IMR-90 (cell line): Measurements from ENCODE around the gene PPP1R14B. TPM values are rescaled to one million over a fixed set of nuclear protein-coding genes. Genes with fewer than 3 reads are reported as not detected.

ENCODE experiments used
- ATAC-seq: fragments of 200-7000 bp; cut with Tn5 transposase; 2 replicates; pipeline ENCODE4 v1.9.1; 2020; ENCODE audit warnings: low read depth, mild to moderate bottlenecking, moderate library complexity
- BruUV-seq: library from RNA; stranded (reverse); fragments of 400-500 nt; replicated peaks from 2 replicates; lab custom pipeline; 2021; lab: Mats Ljungman, UMichigan
- CTCF ChIA-PET: fragments of 300-600 bp; formaldehyde crosslinking; extraction: SDS; loops from one replicate; lab custom pipeline; 2021; ENCODE audit warnings: antibody characterized with exemption; lab: Yijun Ruan, JAX
- POLR2A ChIA-PET: fragments of 300-600 bp; sonication (Branson Sonifier 250); formaldehyde crosslinking; loops from one replicate; lab custom pipeline; 2022; ENCODE audit warnings: antibody characterized with exemption; ENCODE audit not compliant: unreplicated experiment; lab: Charles Lee
- DNase-seq: peaks from one replicate; pipeline ENCODE4 v3.0.0; 2013
- H2AFZ ChIP-seq: replicated peaks from 2 replicates; pipeline ENCODE3; 2013; ENCODE audit warnings: low read length, mild to moderate bottlenecking; ENCODE audit not compliant: poor library complexity
- H2AK5ac ChIP-seq: 2 replicates; pipeline ENCODE4 v1.6.1; 2013; ENCODE audit warnings: low read depth, low read length, inconsistent platforms
- H2AK9ac ChIP-seq: replicated peaks from 2 replicates; pipeline ENCODE3; 2013; ENCODE audit warnings: mild to moderate bottlenecking, low read depth, low read length, moderate library complexity; ENCODE audit not compliant: poor library complexity
- H2BK120ac ChIP-seq: 2 replicates; pipeline ENCODE4 v1.6.1; 2013; ENCODE audit warnings: low read depth, low read length, inconsistent platforms
- H2BK15ac ChIP-seq: 3 replicates; pipeline ENCODE4 v1.6.1; 2013; ENCODE audit warnings: low read depth, low read length, inconsistent platforms
- H2BK20ac ChIP-seq: 2 replicates; pipeline ENCODE4 v1.6.1; 2013; ENCODE audit warnings: low read depth, mild to moderate bottlenecking, inconsistent platforms, low read length, moderate library complexity
- H2BK5ac ChIP-seq: 2 replicates; pipeline ENCODE4 v1.6.1; 2013; ENCODE audit warnings: mild to moderate bottlenecking, low read depth, low read length, inconsistent platforms; ENCODE audit not compliant: poor library complexity, severe bottlenecking
- H3K14ac ChIP-seq: replicated peaks from 2 replicates; pipeline ENCODE4 v1.6.1; 2013; ENCODE audit warnings: low read depth, low read length, inconsistent platforms
- H3K18ac ChIP-seq: 2 replicates; pipeline ENCODE4 v1.6.1; 2013; ENCODE audit warnings: low read depth, low read length, control low read depth
- H3K23ac ChIP-seq: 2 replicates; pipeline ENCODE4 v1.6.1; 2013; ENCODE audit warnings: low read depth, low read length, inconsistent platforms
- H3K27ac ChIP-seq: 2 replicates; pipeline ENCODE4 v1.5.1; 2013; ENCODE audit warnings: mild to moderate bottlenecking, control low read depth, low read length; ENCODE audit not compliant: insufficient read depth
- H3K27me3 ChIP-seq: 2 replicates; pipeline ENCODE4 v1.6.1; 2013; ENCODE audit warnings: low read length; ENCODE audit not compliant: control insufficient read depth, insufficient read depth
- H3K36me3 ChIP-seq: 2 replicates; pipeline ENCODE4 v1.6.1; 2013; ENCODE audit warnings: low read length, mixed read lengths; ENCODE audit not compliant: control insufficient read depth, insufficient read depth
- H3K4ac ChIP-seq: 2 replicates; pipeline ENCODE4 v1.6.1; 2013; ENCODE audit warnings: low read depth, low read length, inconsistent platforms
- H3K4me1 ChIP-seq: 2 replicates; pipeline ENCODE4 v1.6.1; 2013; ENCODE audit warnings: low read length, mixed read lengths; ENCODE audit not compliant: control insufficient read depth, insufficient read depth
- H3K4me2 ChIP-seq: 2 replicates; pipeline ENCODE4 v1.6.1; 2013; ENCODE audit warnings: low read depth, mild to moderate bottlenecking, control low read depth, low read length, moderate library complexity
- H3K4me3 ChIP-seq: 2 replicates; pipeline ENCODE4 v1.5.1; 2013; ENCODE audit warnings: low read depth, mild to moderate bottlenecking, control low read depth, low read length, moderate library complexity; ENCODE audit not compliant: insufficient read depth
- H3K56ac ChIP-seq: 2 replicates; pipeline ENCODE4 v1.6.1; 2013; ENCODE audit warnings: low read length, inconsistent platforms; ENCODE audit not compliant: insufficient read depth; ENCODE audit errors: extremely low read depth
- H3K79me1 ChIP-seq, 2 experiments: 2 replicates each; pipeline ENCODE4 v1.6.1; 2013; ENCODE audit warnings: low read length in 2 of 2, inconsistent platforms in 1 of 2, low read depth in 1 of 2
- H3K9ac ChIP-seq: 2 replicates; pipeline ENCODE4 v1.6.1; 2013; ENCODE audit warnings: low read depth, low read length, control low read depth
- H3K9me1 ChIP-seq: 2 replicates; pipeline ENCODE4 v1.6.1; 2013; ENCODE audit warnings: low read length, inconsistent platforms; ENCODE audit not compliant: insufficient read depth
- H3K9me3 ChIP-seq: 2 replicates; pipeline ENCODE4 v1.6.1; 2013; ENCODE audit warnings: low read length; ENCODE audit not compliant: control insufficient read depth, insufficient read depth
- H4K20me1 ChIP-seq: 2 replicates; pipeline ENCODE4 v1.6.1; 2013; ENCODE audit warnings: low read length, inconsistent platforms; ENCODE audit not compliant: insufficient read depth
- H4K5ac ChIP-seq: 2 replicates; pipeline ENCODE4 v1.6.1; 2013; ENCODE audit warnings: mild to moderate bottlenecking, low read depth, low read length, control low read depth
- H4K8ac ChIP-seq, 2 experiments: 2 replicates each; pipeline ENCODE4 v1.6.1; 2013; ENCODE audit warnings: low read depth in 2 of 2, low read length in 2 of 2, control low read depth in 1 of 2, inconsistent platforms in 1 of 2
- H4K91ac ChIP-seq: 2 replicates; pipeline ENCODE4 v1.6.1; 2013; ENCODE audit warnings: low read depth, low read length, inconsistent platforms; ENCODE audit not compliant: insufficient read depth
- BHLHE40 ChIP-seq: fragments of 150-350 bp; IDR thresholded peaks from 2 replicates; pipeline ENCODE4 v1.6.1; 2016; ENCODE audit warnings: mild to moderate bottlenecking, low read depth, low read length
- CEBPB ChIP-seq: IDR thresholded peaks from 2 replicates; pipeline ENCODE4 v1.6.1; 2012; ENCODE audit warnings: low read depth, low read length, improper control_type of control experiment
- FOS ChIP-seq: fragments of 150-350 bp; IDR thresholded peaks from 2 replicates; pipeline ENCODE4 v1.6.1; 2016; ENCODE audit warnings: low read depth, low read length
- MAFK ChIP-seq: IDR thresholded peaks from 2 replicates; pipeline ENCODE4 v1.6.1; 2012; ENCODE audit warnings: low read depth, low read length, improper control_type of control experiment
- MAZ ChIP-seq: IDR thresholded peaks from 2 replicates; pipeline ENCODE4 v1.6.1; 2012; ENCODE audit warnings: low read depth, mild to moderate bottlenecking, low read length, improper control_type of control experiment, moderate library complexity, borderline replicate concordance
- MXI1 ChIP-seq: IDR thresholded peaks from 2 replicates; pipeline ENCODE4 v1.6.1; 2012; ENCODE audit warnings: low read depth, mild to moderate bottlenecking, low read length, moderate library complexity, borderline replicate concordance
- POLR2A ChIP-seq: IDR thresholded peaks from 2 replicates; pipeline ENCODE4 v1.6.1; 2012; ENCODE audit warnings: mild to moderate bottlenecking, low read depth, low read length
- RAD21 ChIP-seq: IDR thresholded peaks from 2 replicates; pipeline ENCODE4 v1.6.1; 2012; ENCODE audit warnings: low read length, improper control_type of control experiment
- RCOR1 ChIP-seq: IDR thresholded peaks from 2 replicates; pipeline ENCODE4 v1.6.1; 2012; ENCODE audit warnings: mild to moderate bottlenecking, low read length, improper control_type of control experiment; ENCODE audit not compliant: insufficient replicate concordance
- RFX5 ChIP-seq: IDR thresholded peaks from 2 replicates; pipeline ENCODE4 v1.8.0; 2012; ENCODE audit warnings: low read depth, mild to moderate bottlenecking, low read length, moderate library complexity
- WGBS, 2 experiments: methylation state at CpG; one replicate each; pipeline versions ENCODE4 v1.1.5 to v1.1.7; 2013; ENCODE audit warnings: missing lambda C conversion rate in 2 of 2; ENCODE audit not compliant: insufficient read length in 1 of 2; ENCODE audit errors: extremely low coverage in 2 of 2; 5-methylcytosine and 5-hydroxymethylcytosine counted together
- dilution Hi-C: fragments of 300-500 bp; cut with HindIII; formaldehyde crosslinking; loops from one replicate; pipeline ENCODE4 v1.14.3; 2018; ENCODE audit warnings: low sequenced_read_pairs; ENCODE audit not compliant: unreplicated experiment
- in situ Hi-C: fragments of 300-500 bp; cut with MboI; formaldehyde crosslinking; loops from 3 replicates; pipeline ENCODE4 v1.14.3; 2019; ENCODE audit warnings: low sequenced_read_pairs, inconsistent platforms, mixed read lengths
- intact Hi-C: fragments of 100-400 bp; cut with micrococcal nuclease; formaldehyde crosslinking; loops from 2 replicates; pipeline ENCODE4 v1.10.0; 2022
- polyA plus RNA-seq, 3 experiments: library from polyadenylated mRNA; depleted of rRNA; stranded (reverse); fragments of >200 nt; gene quantifications; 2 replicates each; pipeline ENCODE4 v1.2.3, GENCODE V29; 2012; ENCODE audit warnings: low replicate concordance in 1 of 3
- total RNA-seq: library from RNA; depleted of rRNA; stranded (reverse); fragments of >200 nt; gene quantifications from 2 replicates; pipeline ENCODE4 v1.2.3, GENCODE V29; 2012
- TF ChIP-seq, protein P1 (sequence below): conservative IDR thresholded peaks from 2 replicates; pipeline ENCODE4 v1.5.1; 2012; ENCODE audit warnings: mild to moderate bottlenecking, low read depth, low read length, improper control_type of control experiment
- TF ChIP-seq, protein P2 (sequence below): fragments of 150-350 bp; IDR thresholded peaks from 2 replicates; pipeline ENCODE4 v1.6.1; 2017; ENCODE audit warnings: mild to moderate bottlenecking, antibody characterized with exemption, low read length, low read depth
- TF ChIP-seq, protein P3 (sequence below): fragments of 150-350 bp; IDR thresholded peaks from 2 replicates; pipeline ENCODE4 v1.6.1; 2016; ENCODE audit warnings: low read depth, mild to moderate bottlenecking, low read length, moderate library complexity, borderline replicate concordance

PPP1R14B gene
- total and polyA plus RNA-seq, 2 of the 4 experiments (the other 2 are of a cell fraction) = 176 to 257 TPM

DNA sequence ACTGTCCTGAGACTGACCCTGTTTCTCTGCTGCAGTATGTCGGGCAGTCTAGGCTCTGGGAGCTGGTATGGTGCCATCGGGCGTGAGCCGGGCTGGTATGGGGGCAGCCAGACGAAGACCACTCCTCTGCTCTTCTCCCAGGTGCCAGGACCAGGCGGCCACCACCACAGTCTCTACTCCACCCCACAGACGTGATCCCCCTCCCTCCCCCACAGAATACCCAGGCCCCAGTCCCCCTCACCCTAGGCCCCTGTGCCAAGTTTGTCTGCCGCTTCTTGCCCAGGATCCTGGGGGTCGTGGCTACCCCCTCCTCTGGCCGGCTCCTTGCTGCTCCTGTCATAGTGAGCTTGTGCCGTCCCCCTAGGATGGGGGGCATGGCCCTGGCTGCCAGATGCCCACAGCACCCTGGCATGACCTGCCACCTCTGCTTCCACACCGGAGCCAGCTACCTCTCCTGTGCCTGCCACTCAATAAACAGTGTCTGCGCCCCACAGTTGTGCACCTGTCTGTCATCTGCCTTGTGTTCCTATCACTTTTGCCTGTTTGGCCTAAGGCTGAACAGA lies 42.3 kb upstream of the PPP1R14B start:
- POLR2A ChIA-PET = no interaction called here
- H3K9me3 ChIP-seq = no peaks in the 10 kb centered on the region
- no peak overlapping the region for H2AFZ ChIP-seq
- H3K18ac ChIP-seq = no peak overlapping the region
- no peaks in the 10 kb centered on the region; the same call in 1 of the 2 replicates for H3K9me1 ChIP-seq
- H2BK5ac ChIP-seq = no peak overlapping the region
- H2BK20ac ChIP-seq = no peak overlapping the region
- H2BK15ac ChIP-seq = no peak overlapping the region
- H3K4me2 ChIP-seq = no peak overlapping the region
- no peak for DNase-seq
- peaks cover 6 to 17% of the 10 kb centered on the region in 2 experiments; a peak in 3 of 4 replicates for H3K79me1 ChIP-seq
- H3K9ac ChIP-seq = no peak overlapping the region
- no peak for TF ChIP-seq MAZ
- TF ChIP-seq, protein P1, sequence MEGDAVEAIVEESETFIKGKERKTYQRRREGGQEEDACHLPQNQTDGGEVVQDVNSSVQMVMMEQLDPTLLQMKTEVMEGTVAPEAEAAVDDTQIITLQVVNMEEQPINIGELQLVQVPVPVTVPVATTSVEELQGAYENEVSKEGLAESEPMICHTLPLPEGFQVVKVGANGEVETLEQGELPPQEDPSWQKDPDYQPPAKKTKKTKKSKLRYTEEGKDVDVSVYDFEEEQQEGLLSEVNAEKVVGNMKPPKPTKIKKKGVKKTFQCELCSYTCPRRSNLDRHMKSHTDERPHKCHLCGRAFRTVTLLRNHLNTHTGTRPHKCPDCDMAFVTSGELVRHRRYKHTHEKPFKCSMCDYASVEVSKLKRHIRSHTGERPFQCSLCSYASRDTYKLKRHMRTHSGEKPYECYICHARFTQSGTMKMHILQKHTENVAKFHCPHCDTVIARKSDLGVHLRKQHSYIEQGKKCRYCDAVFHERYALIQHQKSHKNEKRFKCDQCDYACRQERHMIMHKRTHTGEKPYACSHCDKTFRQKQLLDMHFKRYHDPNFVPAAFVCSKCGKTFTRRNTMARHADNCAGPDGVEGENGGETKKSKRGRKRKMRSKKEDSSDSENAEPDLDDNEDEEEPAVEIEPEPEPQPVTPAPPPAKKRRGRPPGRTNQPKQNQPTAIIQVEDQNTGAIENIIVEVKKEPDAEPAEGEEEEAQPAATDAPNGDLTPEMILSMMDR = no peak
- TF ChIP-seq RFX5 = no peak
- TF ChIP-seq FOS = no peak
- no peak for TF ChIP-seq RAD21
- no peak for TF ChIP-seq POLR2A
- TF ChIP-seq MAFK = no peak
- TF ChIP-seq, protein P2, sequence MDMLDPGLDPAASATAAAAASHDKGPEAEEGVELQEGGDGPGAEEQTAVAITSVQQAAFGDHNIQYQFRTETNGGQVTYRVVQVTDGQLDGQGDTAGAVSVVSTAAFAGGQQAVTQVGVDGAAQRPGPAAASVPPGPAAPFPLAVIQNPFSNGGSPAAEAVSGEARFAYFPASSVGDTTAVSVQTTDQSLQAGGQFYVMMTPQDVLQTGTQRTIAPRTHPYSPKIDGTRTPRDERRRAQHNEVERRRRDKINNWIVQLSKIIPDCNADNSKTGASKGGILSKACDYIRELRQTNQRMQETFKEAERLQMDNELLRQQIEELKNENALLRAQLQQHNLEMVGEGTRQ = no peak
- TF ChIP-seq MXI1 = no peak
- TF ChIP-seq CEBPB = no peak
- TF ChIP-seq, protein P3, sequence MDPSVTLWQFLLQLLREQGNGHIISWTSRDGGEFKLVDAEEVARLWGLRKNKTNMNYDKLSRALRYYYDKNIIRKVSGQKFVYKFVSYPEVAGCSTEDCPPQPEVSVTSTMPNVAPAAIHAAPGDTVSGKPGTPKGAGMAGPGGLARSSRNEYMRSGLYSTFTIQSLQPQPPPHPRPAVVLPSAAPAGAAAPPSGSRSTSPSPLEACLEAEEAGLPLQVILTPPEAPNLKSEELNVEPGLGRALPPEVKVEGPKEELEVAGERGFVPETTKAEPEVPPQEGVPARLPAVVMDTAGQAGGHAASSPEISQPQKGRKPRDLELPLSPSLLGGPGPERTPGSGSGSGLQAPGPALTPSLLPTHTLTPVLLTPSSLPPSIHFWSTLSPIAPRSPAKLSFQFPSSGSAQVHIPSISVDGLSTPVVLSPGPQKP = no peak
- no peak for TF ChIP-seq BHLHE40
- TF ChIP-seq RCOR1 = no peak
- peaks cover 5% of the 10 kb centered on the region; the same call in 1 of the 2 replicates for H4K20me1 ChIP-seq
- CTCF ChIA-PET = no interaction called here
- no peak for ATAC-seq
- intact Hi-C loops (no loop called here), dilution Hi-C loops (no loop called here), in situ Hi-C loops (no loop called here)
- H3K23ac ChIP-seq = no peak overlapping the region
- no TSS peak for BruUV-seq
- peaks cover 41% of the 10 kb centered on the region for H3K27me3 ChIP-seq
- no peak overlapping the region for H4K91ac ChIP-seq
- no peaks in the 10 kb centered on the region for H3K36me3 ChIP-seq
- 80% methylated on average over 7 of the region's 13 CpGs; no CpG with 5 or more reads in 1 of the 2 experiments for WGBS, 2 experiments
- H3K56ac ChIP-seq = no peak overlapping the region
- H2BK120ac ChIP-seq = no peak overlapping the region
- no peak overlapping the region for H4K5ac ChIP-seq
- H3K14ac ChIP-seq = no peak overlapping the region
- H3K4me1 ChIP-seq = peaks cover 7% of the 10 kb centered on the region
- no peak overlapping the region for H2AK5ac ChIP-seq
- no peak overlapping the region for H3K27ac ChIP-seq
- no peak overlapping the region for H3K4me3 ChIP-seq
- no peak overlapping the region for H2AK9ac ChIP-seq
- H4K8ac ChIP-seq = no peak overlapping the region
- H3K4ac ChIP-seq = no peak overlapping the region
